RKO (cell line): ENCODE data around the gene CCDC97.
"Not testable (repeated sequence)": the region's sequence is repeated elsewhere in the genome, so short reads cannot be mapped to it uniquely, and the experiment has no call there.

ENCODE experiments used
- DNase-seq: peaks from one replicate; pipeline ENCODE4 v3.0.0-alpha.2; 2016; ENCODE audit warnings: low spot score

CCDC97 gene

GRCh38 chr19:41310033-41310831, at the start of gene CCDC97:
TSS of gene CCDC97 (plus strand) at chr19:41310172. CDS start at chr19:41310311, 139 bp downstream.
- DNase-seq, result peak; percentile 87

- DNase-seq, result no peak
These were observed 48.3 kb upstream of the CCDC97 start for GRCh38 chr19:41261474-41262190.

- DNase-seq, result peak; percentile 86
These were observed 46.7 kb upstream of the CCDC97 start for GRCh38 chr19:41263042-41263849.

GRCh38 chr19:41263850-41264580, 46.0 kb upstream of the CCDC97 start, which contains the start of gene HNRNPUL1:
TSS of gene HNRNPUL1 (plus strand) at chr19:41264372. CDS start at chr19:41264504, 132 bp downstream.
- peak; percentile 100 for DNase-seq

GRCh38 chr19:41264581-41265394, 45.2 kb upstream of the CCDC97 start:
- no peak for DNase-seq

GRCh38 chr19:41265395-41266153, 44.4 kb upstream of the CCDC97 start:
- DNase-seq, result peak; percentile 41

- DNase-seq, result no peak
These were observed 40.9 kb upstream of the CCDC97 start for GRCh38 chr19:41269055-41269454.

GRCh38 chr19:41269571-41269970, 40.4 kb upstream of the CCDC97 start:
- DNase-seq, result no peak

GRCh38 chr19:41273076-41273475, 36.9 kb upstream of the CCDC97 start:
- DNase-seq, result no peak

GRCh38 chr19:41274802-41275201, 35.2 kb upstream of the CCDC97 start:
- no peak for DNase-seq

- DNase-seq, result no peak
These were observed 33.7 kb upstream of the CCDC97 start for GRCh38 chr19:41276231-41276630.

- no peak for DNase-seq
These were observed 31.5 kb upstream of the CCDC97 start for GRCh38 chr19:41278478-41278877.

- DNase-seq, result no peak
These were observed 21.1 kb upstream of the CCDC97 start for GRCh38 chr19:41288673-41289530.

GRCh38 chr19:41289814-41290213, 20.2 kb upstream of the CCDC97 start:
- DNase-seq, result not testable (repeated sequence)

GRCh38 chr19:41294393-41294792, 15.6 kb upstream of the CCDC97 start:
- no peak for DNase-seq

GRCh38 chr19:41295499-41295898, 14.5 kb upstream of the CCDC97 start:
- no peak for DNase-seq

GRCh38 chr19:41296433-41296871, 13.5 kb upstream of the CCDC97 start:
- DNase-seq, result no peak

- DNase-seq, result no peak
These were observed 12.2 kb upstream of the CCDC97 start for GRCh38 chr19:41297628-41298347.
